ENCODE results near the gene FTO.
A peak's percentile ranks its signal among the peaks of the same experiment; 100 is the strongest.

Gene FTO

GRCh38 chr16:53712065-53712464, 8.1 kb downstream of the FTO start:
- no peak for DNase-seq

GRCh38 chr16:53713403-53714204, 9.6 kb downstream of the FTO start:
- DNase-seq: no peak

GRCh38 chr16:53714205-53715022, 10.5 kb downstream of the FTO start:
- DNase-seq: no peak

- DNase-seq: no peak
Observed at GRCh38 chr16:53715023-53715384, 11.0 kb downstream of the FTO start.

GRCh38 chr16:53717577-53717976, 13.6 kb downstream of the FTO start:
- DNase-seq: no peak

- no peak for DNase-seq
Observed at GRCh38 chr16:53721017-53721416, 17.1 kb downstream of the FTO start.

- no peak for DNase-seq
Observed at GRCh38 chr16:53726625-53727024, 22.7 kb downstream of the FTO start.

GRCh38 chr16:53730693-53731092, 26.7 kb downstream of the FTO start:
- no peak for DNase-seq

- DNase-seq: no peak
Observed at GRCh38 chr16:53732296-53732929, 28.5 kb downstream of the FTO start.

- DNase-seq: no peak
Observed at GRCh38 chr16:53734908-53735307, 31.0 kb downstream of the FTO start.

- DNase-seq: no peak
Observed at GRCh38 chr16:53736297-53736696, 32.3 kb downstream of the FTO start.

GRCh38 chr16:53737552-53737951, 33.6 kb downstream of the FTO start:
- no peak for DNase-seq

GRCh38 chr16:53740476-53740875, 36.5 kb downstream of the FTO start:
- no peak for DNase-seq

GRCh38 chr16:53740933-53741531, 37.1 kb downstream of the FTO start:
- DNase-seq: no peak

GRCh38 chr16:53741546-53741945, 37.6 kb downstream of the FTO start:
- DNase-seq: no peak

- peak; percentile 7 for DNase-seq
Observed at GRCh38 chr16:53743149-53743566, 39.2 kb downstream of the FTO start.

- peak; percentile 14 for DNase-seq
Observed at GRCh38 chr16:53744449-53744848, 40.5 kb downstream of the FTO start.

- DNase-seq: no peak
Observed at GRCh38 chr16:53745086-53745485, 41.1 kb downstream of the FTO start.

GRCh38 chr16:53745753-53746266, 41.9 kb downstream of the FTO start:
- DNase-seq: no peak

GRCh38 chr16:53752560-53752959, 48.6 kb downstream of the FTO start:
- no peak for DNase-seq

GRCh38 chr16:53753431-53753830, 49.5 kb downstream of the FTO start:
- DNase-seq: no peak

GRCh38 chr16:53755026-53755910, 51.3 kb downstream of the FTO start:
- no peak for DNase-seq
